GM23338 (cell line): ENCODE data around the gene HTT-AS.

Source experiments
- CTCF ChIP-seq, 2 experiments: fragments of 200-600 bp in 1 of 2; sonication (generic) in 1 of 2; conservative IDR thresholded peaks; 2 replicates each; pipeline versions ENCODE4 v1.5.1 to v1.6.1; 2016 to 2017; ENCODE audit warnings: antibody characterized with exemption in 2 of 2, low read depth in 2 of 2, mild to moderate bottlenecking in 2 of 2, moderate library complexity in 1 of 2
- EZH2 ChIP-seq: fragments of 200-600 bp; sonication (generic); IDR thresholded peaks from one replicate; pipeline ENCODE4 v1.8.0; 2017; ENCODE audit warnings: antibody characterized with exemption, mild to moderate bottlenecking, low read depth; ENCODE audit not compliant: unreplicated experiment
- POLR2AphosphoS5 ChIP-seq: IDR thresholded peaks from 2 replicates; pipeline ENCODE4 v1.6.1; 2016; ENCODE audit warnings: antibody characterized with exemption, low read depth
- TF ChIP-seq, protein P1 (sequence below): IDR thresholded peaks from one replicate; pipeline ENCODE4 v1.6.1; 2018; ENCODE audit warnings: antibody characterized with exemption; ENCODE audit not compliant: unreplicated experiment

- TF ChIP-seq CTCF (conservative IDR thresholded peaks at IDR 0.05; ENCODE audit: low read depth in 2 of 2) (no peak), EZH2 (no peak), POLR2AphosphoS5 (no peak)
- TF ChIP-seq, protein P1, sequence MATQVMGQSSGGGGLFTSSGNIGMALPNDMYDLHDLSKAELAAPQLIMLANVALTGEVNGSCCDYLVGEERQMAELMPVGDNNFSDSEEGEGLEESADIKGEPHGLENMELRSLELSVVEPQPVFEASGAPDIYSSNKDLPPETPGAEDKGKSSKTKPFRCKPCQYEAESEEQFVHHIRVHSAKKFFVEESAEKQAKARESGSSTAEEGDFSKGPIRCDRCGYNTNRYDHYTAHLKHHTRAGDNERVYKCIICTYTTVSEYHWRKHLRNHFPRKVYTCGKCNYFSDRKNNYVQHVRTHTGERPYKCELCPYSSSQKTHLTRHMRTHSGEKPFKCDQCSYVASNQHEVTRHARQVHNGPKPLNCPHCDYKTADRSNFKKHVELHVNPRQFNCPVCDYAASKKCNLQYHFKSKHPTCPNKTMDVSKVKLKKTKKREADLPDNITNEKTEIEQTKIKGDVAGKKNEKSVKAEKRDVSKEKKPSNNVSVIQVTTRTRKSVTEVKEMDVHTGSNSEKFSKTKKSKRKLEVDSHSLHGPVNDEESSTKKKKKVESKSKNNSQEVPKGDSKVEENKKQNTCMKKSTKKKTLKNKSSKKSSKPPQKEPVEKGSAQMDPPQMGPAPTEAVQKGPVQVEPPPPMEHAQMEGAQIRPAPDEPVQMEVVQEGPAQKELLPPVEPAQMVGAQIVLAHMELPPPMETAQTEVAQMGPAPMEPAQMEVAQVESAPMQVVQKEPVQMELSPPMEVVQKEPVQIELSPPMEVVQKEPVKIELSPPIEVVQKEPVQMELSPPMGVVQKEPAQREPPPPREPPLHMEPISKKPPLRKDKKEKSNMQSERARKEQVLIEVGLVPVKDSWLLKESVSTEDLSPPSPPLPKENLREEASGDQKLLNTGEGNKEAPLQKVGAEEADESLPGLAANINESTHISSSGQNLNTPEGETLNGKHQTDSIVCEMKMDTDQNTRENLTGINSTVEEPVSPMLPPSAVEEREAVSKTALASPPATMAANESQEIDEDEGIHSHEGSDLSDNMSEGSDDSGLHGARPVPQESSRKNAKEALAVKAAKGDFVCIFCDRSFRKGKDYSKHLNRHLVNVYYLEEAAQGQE: no peak
Measured at GRCh38 chr4:3070709-3071500, 3.4 kb downstream of the HTT-AS start.
